Loucy (cell line): Measurements from ENCODE around the gene LIPC.
A peak's percentile ranks its signal among the peaks of the same experiment; 100 is the strongest.

ENCODE experiments used
- H2AFZ ChIP-seq: fragments of 200-600 bp; sonication (generic); 2 replicates; pipeline ENCODE4 v1.6.0; 2016; ENCODE audit warnings: antibody characterized with exemption, mild to moderate bottlenecking, low read length, moderate library complexity
- H3F3A ChIP-seq: fragments of 200-600 bp; 2 replicates; pipeline ENCODE4 v1.6.0; 2016; ENCODE audit warnings: antibody characterized with exemption, low read depth, mild to moderate bottlenecking
- H3K27me3 ChIP-seq: fragments of 200-600 bp; sonication (generic); 2 replicates; pipeline ENCODE4 v1.6.1; 2014; ENCODE audit warnings: low read length, mild to moderate bottlenecking; ENCODE audit not compliant: insufficient read depth, poor library complexity, severe bottlenecking
- H3K36me3 ChIP-seq: fragments of 200-600 bp; sonication (generic); 2 replicates; pipeline ENCODE4 v1.6.1; 2016; ENCODE audit warnings: low read length; ENCODE audit not compliant: insufficient read depth
- H3K4me1 ChIP-seq: fragments of 200-600 bp; sonication (generic); 2 replicates; pipeline ENCODE4 v1.5.1; 2014; ENCODE audit warnings: low read length, mild to moderate bottlenecking; ENCODE audit not compliant: insufficient read depth, poor library complexity, severe bottlenecking
- H3K4me2 ChIP-seq: fragments of 200-600 bp; sonication (generic); 2 replicates; pipeline ENCODE4 v1.6.0; 2014; ENCODE audit warnings: antibody characterized with exemption, low read length, low read depth, mild to moderate bottlenecking; ENCODE audit not compliant: poor library complexity, severe bottlenecking
- H3K4me3 ChIP-seq: fragments of 200-600 bp; sonication (generic); 2 replicates; pipeline ENCODE4 v1.5.1; 2014; ENCODE audit warnings: low read length, mild to moderate bottlenecking, mixed read lengths; ENCODE audit not compliant: poor library complexity, severe bottlenecking
- H3K79me2 ChIP-seq: fragments of 200-600 bp; sonication (generic); 2 replicates; pipeline ENCODE4 v1.6.1; 2014; ENCODE audit warnings: low read length; ENCODE audit not compliant: insufficient read depth
- H3K9ac ChIP-seq: fragments of 200-600 bp; sonication (generic); 2 replicates; pipeline ENCODE4 v1.6.0; 2014; ENCODE audit warnings: mild to moderate bottlenecking, low read depth, low read length, moderate library complexity; ENCODE audit not compliant: poor library complexity, severe bottlenecking
- H3K9me2 ChIP-seq: fragments of 200-600 bp; sonication (generic); replicated peaks from 2 replicates; pipeline ENCODE4 v1.6.1; 2016; ENCODE audit warnings: low read depth, low read length, mixed read lengths
- H3K9me3 ChIP-seq: fragments of 200-600 bp; sonication (generic); 2 replicates; pipeline ENCODE4 v1.6.1; 2014; ENCODE audit warnings: mild to moderate bottlenecking, antibody characterized with exemption, low read length, low read depth; ENCODE audit not compliant: insufficient read depth
- H4K20me1 ChIP-seq: fragments of 200-600 bp; sonication (generic); 2 replicates; pipeline ENCODE4 v1.6.0; 2014; ENCODE audit warnings: antibody characterized with exemption, low read length, mild to moderate bottlenecking; ENCODE audit not compliant: insufficient read depth, poor library complexity, severe bottlenecking
- CTCF ChIP-seq: fragments of 200-600 bp; sonication (generic); conservative IDR thresholded peaks from 2 replicates; pipeline ENCODE4 v1.5.1; 2014; ENCODE audit warnings: mild to moderate bottlenecking, antibody characterized with exemption, low read length
- EZH2phosphoT487 ChIP-seq: fragments of 200-600 bp; IDR thresholded peaks from 2 replicates; pipeline ENCODE4 v1.6.1; 2018; ENCODE audit warnings: antibody characterized with exemption, mild to moderate bottlenecking, moderate library complexity, borderline replicate concordance

LIPC gene

GRCh38 chr15:58483376-58483775 is 51.6 kb downstream of the LIPC start:
- Histone ChIP-seq H3K9ac (no peak overlapping the region), H3K9me3 (no peaks in the 10 kb centered on the region), H3K27me3 (no peaks in the 10 kb centered on the region), H3K79me2 (no peaks in the 10 kb centered on the region), H3K36me3 (no peaks in the 10 kb centered on the region), H4K20me1 (no peaks in the 10 kb centered on the region), H3K4me1 (peaks cover 47% of the 10 kb centered on the region), H3K4me3 (no peak overlapping the region), H3K9me2 (no peaks in the 10 kb centered on the region), H2AFZ (no peak overlapping the region), H3K4me2 (no peak overlapping the region), H3F3A (no peaks in the 10 kb centered on the region; the same call in 1 of the 2 replicates)
- no peak for TF ChIP-seq CTCF
- no peak for TF ChIP-seq EZH2phosphoT487

GRCh38 chr15:58484791-58485600 is 53.2 kb downstream of the LIPC start:
- H3K4me1 ChIP-seq, result peaks cover 32% of the 10 kb centered on the region
- H3K4me2 ChIP-seq, result peak overlapping the region; percentile 45

GRCh38 chr15:58486062-58486461 is 54.3 kb downstream of the LIPC start:
- no peaks in the 10 kb centered on the region for H3K79me2 ChIP-seq
- no peak overlapping the region for H3K4me3 ChIP-seq
- no peak for TF ChIP-seq CTCF
- no peak for TF ChIP-seq EZH2phosphoT487
- H3K4me2 ChIP-seq, result no peak overlapping the region
- H3K9me3 ChIP-seq, result peaks cover 3% of the 10 kb centered on the region; the same call in 1 of the 2 replicates
- H3K36me3 ChIP-seq, result no peaks in the 10 kb centered on the region
- H3K27me3 ChIP-seq, result no peaks in the 10 kb centered on the region
- H3K9ac ChIP-seq, result no peak overlapping the region
- H4K20me1 ChIP-seq, result no peaks in the 10 kb centered on the region
- peaks cover 32% of the 10 kb centered on the region for H3K4me1 ChIP-seq
- no peak overlapping the region for H2AFZ ChIP-seq
- no peaks in the 10 kb centered on the region for H3K9me2 ChIP-seq
- no peaks in the 10 kb centered on the region; the same call in 1 of the 2 replicates for H3F3A ChIP-seq

More at GRCh38 chr15:58484791-58485600, 53.2 kb downstream of the LIPC start:
- Histone ChIP-seq H4K20me1 (no peaks in the 10 kb centered on the region), H3K27me3 (no peaks in the 10 kb centered on the region), H3F3A (no peaks in the 10 kb centered on the region; the same call in 1 of the 2 replicates), H3K4me3 (peak overlapping the region; percentile 14), H3K36me3 (no peaks in the 10 kb centered on the region), H3K9ac (peak overlapping the region; percentile 18), H3K79me2 (no peaks in the 10 kb centered on the region), H3K9me3 (peaks cover 3% of the 10 kb centered on the region; the same call in 1 of the 2 replicates), H2AFZ (peak overlapping the region; percentile 50), H3K9me2 (no peaks in the 10 kb centered on the region)
- TF ChIP-seq CTCF (no peak), EZH2phosphoT487 (no peak)
